Non-pigmented ciliary epithelial cell (primary cell): ENCODE measurements around the gene RBL2.
"Not testable (repeated sequence)": the region's sequence is repeated elsewhere in the genome, so short reads cannot be mapped to it uniquely, and the experiment has no call there.

ENCODE experiments used
- DNase-seq: peaks from one replicate; pipeline ENCODE4 v3.0.0-alpha.2; 2010; ENCODE audit warnings: low read depth

Gene RBL2

DNA sequence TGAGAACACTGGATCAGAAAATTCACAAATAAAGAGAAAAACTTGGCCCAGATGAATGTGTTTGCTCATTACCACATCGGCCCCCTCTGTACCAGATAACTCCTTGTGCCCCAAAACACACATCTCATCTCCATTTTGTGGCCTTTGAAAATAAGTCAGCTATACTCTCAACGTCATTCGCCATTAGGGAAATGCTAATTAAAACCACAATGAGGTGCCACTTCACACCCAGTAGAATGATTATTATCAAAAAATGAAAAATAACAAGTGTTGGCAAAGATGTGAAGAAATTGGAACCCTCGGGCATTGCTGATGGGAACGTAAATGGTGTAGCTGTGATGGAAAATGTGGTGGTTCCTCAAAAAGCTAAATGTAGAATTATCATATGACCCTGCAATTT, 103.4 kb downstream of the RBL2 start:
- DNase-seq: no peak

DNA sequence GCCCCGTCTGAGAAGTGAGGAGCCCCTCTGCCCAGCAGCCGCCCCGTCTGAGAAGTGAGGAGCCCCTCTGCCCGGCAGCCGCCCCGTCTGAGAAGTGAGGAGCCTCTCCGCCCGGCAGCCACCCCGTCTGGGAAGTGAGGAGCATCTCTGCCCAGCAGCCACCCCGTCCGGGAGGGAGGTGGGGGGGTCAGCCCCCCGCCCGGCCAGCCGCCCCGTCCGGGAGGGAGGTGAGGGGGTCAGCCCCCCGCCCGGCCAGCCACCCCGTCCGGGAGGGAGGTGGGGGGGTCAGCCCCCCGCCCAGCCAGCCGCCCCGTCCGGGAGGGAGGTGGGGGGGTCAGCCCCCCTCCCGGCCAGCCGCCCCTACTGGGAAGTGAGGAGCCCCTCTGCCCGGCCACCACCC, 105.1 kb downstream of the RBL2 start:
- DNase-seq: not testable (repeated sequence)

DNA sequence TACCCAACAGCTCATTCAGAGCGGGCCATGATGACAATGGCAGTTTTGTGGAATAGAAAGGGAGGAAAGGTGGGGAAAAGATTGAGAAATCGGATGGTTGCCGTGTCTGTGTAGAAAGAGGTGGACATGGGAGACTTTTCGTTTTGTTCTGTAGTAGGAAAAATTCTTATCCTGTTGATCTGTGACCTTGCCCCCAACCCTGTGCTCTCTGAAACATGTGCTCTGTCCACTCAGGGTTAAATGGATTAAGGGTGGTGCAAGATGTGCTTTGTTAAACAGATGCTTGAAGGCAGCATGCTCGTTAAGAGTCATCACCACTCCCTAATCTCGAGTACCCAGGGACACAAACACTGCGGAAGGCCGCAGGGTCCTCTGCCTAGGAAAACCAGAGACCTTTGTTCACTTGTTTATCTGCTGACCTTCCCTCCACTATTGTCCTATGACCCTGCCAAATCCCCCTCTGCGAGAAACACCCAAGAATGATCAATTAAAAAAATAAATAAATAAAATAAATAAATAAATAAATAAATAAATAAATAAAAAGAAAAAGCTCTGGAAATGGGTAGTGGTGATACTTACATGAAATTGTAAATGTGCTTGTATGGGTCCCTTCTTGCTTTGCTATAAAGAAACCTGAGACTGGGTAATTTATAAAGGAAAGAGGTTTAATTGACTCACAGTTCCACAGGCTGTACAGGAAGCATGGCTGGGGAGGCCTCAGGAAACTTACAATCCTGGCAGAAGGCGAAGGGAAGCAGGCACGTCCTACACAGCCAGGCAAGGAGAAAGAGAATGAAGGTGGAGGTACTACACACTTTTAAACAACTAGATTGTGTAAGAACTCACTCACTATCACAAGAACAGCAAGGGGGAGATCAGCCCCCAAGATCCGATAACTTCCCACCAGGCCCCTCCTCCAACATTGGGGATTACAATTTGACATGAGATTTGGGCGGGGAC, 105.8 kb downstream of the RBL2 start:
- DNase-seq: not testable (repeated sequence)
